SU-DHL-6 (cell line): ENCODE measurements around the gene DIS3L2.
"Not testable (repeated sequence)": the region's sequence is repeated elsewhere in the genome, so short reads cannot be mapped to it uniquely, and the experiment has no call there.

Experiments
- H2AFZ ChIP-seq: fragments of 200-600 bp; sonication (generic); 2 replicates; pipeline ENCODE4 v1.6.1; 2014; ENCODE audit warnings: low read depth, mild to moderate bottlenecking, moderate library complexity, mixed read lengths, antibody characterized with exemption, low read length; ENCODE audit not compliant: severe bottlenecking
- H3F3A ChIP-seq: fragments of 200-600 bp; shearing (Covaris generic); 2 replicates; pipeline ENCODE4 v1.6.0; 2016; ENCODE audit warnings: antibody characterized with exemption, mild to moderate bottlenecking; ENCODE audit not compliant: insufficient read depth
- H3K27ac ChIP-seq: fragments of 200-600 bp; sonication (generic); 2 replicates; pipeline ENCODE4 v1.5.1; 2016; ENCODE audit warnings: low read depth, mild to moderate bottlenecking, low read length, moderate library complexity, mixed read lengths
- H3K27me3 ChIP-seq: fragments of 200-600 bp; sonication (generic), shearing (Covaris generic); 2 replicates; pipeline ENCODE4 v1.6.0; 2014; ENCODE audit warnings: mild to moderate bottlenecking, low read length
- H3K36me3 ChIP-seq: fragments of 200-600 bp; sonication (generic); 2 replicates; pipeline ENCODE4 v1.6.1; 2014; ENCODE audit warnings: mild to moderate bottlenecking, low read length, mixed read lengths
- H3K4me2 ChIP-seq: fragments of 300-600, 200-600 bp; shearing (Covaris generic), sonication (generic); 2 replicates; pipeline ENCODE4 v1.6.0; 2014; ENCODE audit warnings: low read length, low read depth, mild to moderate bottlenecking; ENCODE audit not compliant: poor library complexity, severe bottlenecking
- H3K4me3 ChIP-seq: fragments of 200-600 bp; sonication (generic); 2 replicates; pipeline ENCODE4 v1.5.1; 2014; ENCODE audit warnings: antibody characterized with exemption, low read length, mild to moderate bottlenecking, mixed read lengths; ENCODE audit not compliant: insufficient read depth, poor library complexity, severe bottlenecking
- H3K79me2 ChIP-seq: fragments of 200-600 bp; sonication (generic); 2 replicates; pipeline ENCODE4 v1.6.1; 2014; ENCODE audit warnings: mild to moderate bottlenecking, low read length, moderate library complexity; ENCODE audit not compliant: insufficient read depth
- H3K9ac ChIP-seq: fragments of 200-600 bp; sonication (generic); 2 replicates; pipeline ENCODE4 v1.7.0; 2014; ENCODE audit warnings: mild to moderate bottlenecking, low read length
- H3K9me2 ChIP-seq: fragments of 200-600 bp; sonication (generic); replicated peaks from 2 replicates; pipeline ENCODE4 v1.6.1; 2014; ENCODE audit warnings: low read length; ENCODE audit not compliant: insufficient read depth
- H3K9me3 ChIP-seq: fragments of 200-600 bp; sonication (generic); 2 replicates; pipeline ENCODE4 v1.6.1; 2014; ENCODE audit warnings: low read length, mixed read lengths; ENCODE audit not compliant: insufficient read depth
- H4K20me1 ChIP-seq: fragments of 200-600 bp; sonication (generic); 2 replicates; pipeline ENCODE4 v1.6.1; 2014; ENCODE audit warnings: low read depth, mild to moderate bottlenecking, antibody characterized with exemption, low read length, moderate library complexity, mixed read lengths
- EZH2phosphoT487 ChIP-seq: fragments of 200-600 bp; sonication (generic), shearing (Covaris generic); conservative IDR thresholded peaks from 2 replicates; pipeline ENCODE4 v1.6.1; 2018; ENCODE audit warnings: mild to moderate bottlenecking, antibody characterized with exemption, low read length, moderate library complexity, mixed read lengths
- TF ChIP-seq, protein P1 (sequence below): fragments of 200-600 bp; sonication (generic); IDR thresholded peaks from one replicate; pipeline ENCODE4 v1.5.1; 2017; ENCODE audit warnings: antibody characterized with exemption, mild to moderate bottlenecking, low read length, moderate library complexity; ENCODE audit not compliant: insufficient read depth, poor library complexity, severe bottlenecking

DIS3L2 gene

DNA sequence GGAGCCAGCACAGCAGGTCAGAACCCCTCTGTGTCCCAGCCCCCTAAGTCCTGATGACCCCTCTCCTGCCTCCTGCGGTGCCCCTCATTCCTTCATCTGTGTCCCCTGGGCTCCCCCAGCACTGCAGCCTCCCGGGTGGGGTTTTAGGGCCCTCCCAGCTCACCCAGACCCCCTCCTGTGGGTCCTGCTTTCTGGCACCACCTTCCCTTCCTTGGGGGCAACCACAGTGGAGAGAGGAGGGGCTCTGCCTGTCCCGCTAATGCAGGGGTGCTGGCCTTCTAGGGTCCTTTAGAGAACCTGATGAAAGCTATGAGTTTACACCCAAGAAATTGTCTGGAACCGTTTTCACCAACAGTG is 374.3 kb downstream of the DIS3L2 start:
- Histone ChIP-seq H2AFZ (no peak overlapping the region), H3K27me3 (no peaks in the 10 kb centered on the region), H3K27ac (no peak overlapping the region), H3K9me3 (no peaks in the 10 kb centered on the region), H3K4me3 (no peak overlapping the region), H4K20me1 (no peaks in the 10 kb centered on the region), H3K9ac (no peak overlapping the region), H3F3A (no peaks in the 10 kb centered on the region), H3K79me2 (no peaks in the 10 kb centered on the region), H3K4me2 (no peak overlapping the region), H3K36me3 (no peaks in the 10 kb centered on the region), H3K9me2 (no peaks in the 10 kb centered on the region)
- no peak for TF ChIP-seq EZH2phosphoT487

DNA sequence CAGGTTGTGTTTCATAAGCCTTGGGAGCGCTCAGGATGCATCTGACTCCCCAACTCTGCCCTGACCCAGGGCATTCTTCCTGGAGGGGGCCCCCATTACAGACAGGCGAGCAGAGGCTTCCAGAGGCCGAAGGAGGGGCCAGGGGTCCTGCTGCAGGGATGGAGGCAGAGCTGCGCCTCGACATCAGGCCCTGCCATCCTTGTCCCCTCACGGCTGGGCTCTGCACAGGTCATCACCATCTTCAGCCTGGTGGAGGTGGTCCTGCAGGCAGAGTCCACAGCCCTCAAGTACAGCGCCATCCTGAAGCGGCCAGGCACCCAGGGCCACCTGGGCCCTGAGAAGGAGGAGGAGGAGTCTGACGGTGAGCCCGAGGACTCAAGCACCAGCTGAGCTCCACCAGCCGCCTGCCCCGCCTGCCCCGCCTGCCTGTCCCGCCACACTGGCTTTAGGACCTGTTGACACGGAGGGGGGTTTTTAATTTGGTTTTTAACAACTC is 374.8 kb downstream of the DIS3L2 start:
- no peaks in the 10 kb centered on the region for H3F3A ChIP-seq
- no peaks in the 10 kb centered on the region for H3K9me3 ChIP-seq
- no peak overlapping the region for H3K4me3 ChIP-seq
- no peaks in the 10 kb centered on the region for H3K36me3 ChIP-seq
- H2AFZ ChIP-seq = no peak overlapping the region
- H3K9ac ChIP-seq = no peak overlapping the region
- H3K4me2 ChIP-seq = no peak overlapping the region
- TF ChIP-seq EZH2phosphoT487 = no peak
- TF ChIP-seq, protein P1, sequence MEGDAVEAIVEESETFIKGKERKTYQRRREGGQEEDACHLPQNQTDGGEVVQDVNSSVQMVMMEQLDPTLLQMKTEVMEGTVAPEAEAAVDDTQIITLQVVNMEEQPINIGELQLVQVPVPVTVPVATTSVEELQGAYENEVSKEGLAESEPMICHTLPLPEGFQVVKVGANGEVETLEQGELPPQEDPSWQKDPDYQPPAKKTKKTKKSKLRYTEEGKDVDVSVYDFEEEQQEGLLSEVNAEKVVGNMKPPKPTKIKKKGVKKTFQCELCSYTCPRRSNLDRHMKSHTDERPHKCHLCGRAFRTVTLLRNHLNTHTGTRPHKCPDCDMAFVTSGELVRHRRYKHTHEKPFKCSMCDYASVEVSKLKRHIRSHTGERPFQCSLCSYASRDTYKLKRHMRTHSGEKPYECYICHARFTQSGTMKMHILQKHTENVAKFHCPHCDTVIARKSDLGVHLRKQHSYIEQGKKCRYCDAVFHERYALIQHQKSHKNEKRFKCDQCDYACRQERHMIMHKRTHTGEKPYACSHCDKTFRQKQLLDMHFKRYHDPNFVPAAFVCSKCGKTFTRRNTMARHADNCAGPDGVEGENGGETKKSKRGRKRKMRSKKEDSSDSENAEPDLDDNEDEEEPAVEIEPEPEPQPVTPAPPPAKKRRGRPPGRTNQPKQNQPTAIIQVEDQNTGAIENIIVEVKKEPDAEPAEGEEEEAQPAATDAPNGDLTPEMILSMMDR = no peak
- no peaks in the 10 kb centered on the region for H4K20me1 ChIP-seq
- no peaks in the 10 kb centered on the region for H3K27me3 ChIP-seq
- H3K27ac ChIP-seq = no peak overlapping the region
- no peaks in the 10 kb centered on the region for H3K9me2 ChIP-seq
- no peaks in the 10 kb centered on the region for H3K79me2 ChIP-seq

DNA sequence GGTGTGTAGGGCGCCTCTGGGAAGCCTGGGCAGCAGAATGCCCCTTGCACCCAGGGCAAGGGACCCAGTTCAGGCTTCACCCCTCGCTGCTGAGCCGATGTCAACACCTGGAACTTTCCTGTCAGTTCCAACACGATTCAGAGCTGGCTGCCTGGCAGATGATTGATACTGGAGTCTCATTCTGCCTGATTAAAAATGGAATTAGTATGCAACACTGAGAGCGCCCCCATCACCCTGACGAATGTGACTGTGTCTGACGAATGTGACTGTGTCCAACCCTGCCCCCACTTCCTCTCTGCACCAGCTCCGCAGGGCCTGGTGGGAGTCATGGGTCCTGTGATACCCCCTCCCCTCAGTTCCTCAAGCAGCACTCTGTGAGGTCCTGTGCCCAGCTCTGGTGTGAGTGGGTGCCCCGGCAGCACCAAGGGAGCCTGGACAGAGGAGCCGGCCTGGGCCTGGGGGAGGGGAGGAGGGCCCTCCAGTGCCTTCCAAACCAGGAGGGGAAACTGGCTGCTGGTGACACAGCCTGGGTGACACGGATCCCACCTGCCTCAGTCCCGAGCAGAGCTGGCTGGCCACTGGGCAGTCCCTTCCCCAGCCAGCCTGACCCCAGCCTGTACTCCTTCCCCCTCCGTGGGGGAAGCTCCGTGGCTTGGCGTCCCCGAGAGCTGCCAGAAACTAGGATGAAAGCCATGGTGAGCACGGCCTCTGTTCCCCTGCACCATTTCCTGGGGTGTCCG is 375.6 kb downstream of the DIS3L2 start:
- no peaks in the 10 kb centered on the region for H3K36me3 ChIP-seq
- no peak overlapping the region for H3K9ac ChIP-seq
- H3K27me3 ChIP-seq = no peaks in the 10 kb centered on the region
- H3K4me3 ChIP-seq = no peak overlapping the region
- H3K9me2 ChIP-seq = no peaks in the 10 kb centered on the region
- no peak overlapping the region for H3K27ac ChIP-seq
- TF ChIP-seq, protein P1 = no peak
- no peak for TF ChIP-seq EZH2phosphoT487
- no peaks in the 10 kb centered on the region for H3K9me3 ChIP-seq
- H4K20me1 ChIP-seq = no peaks in the 10 kb centered on the region
- no peak overlapping the region for H2AFZ ChIP-seq
- H3K4me2 ChIP-seq = no peak overlapping the region
- H3K79me2 ChIP-seq = no peaks in the 10 kb centered on the region
- no peaks in the 10 kb centered on the region for H3F3A ChIP-seq

DNA sequence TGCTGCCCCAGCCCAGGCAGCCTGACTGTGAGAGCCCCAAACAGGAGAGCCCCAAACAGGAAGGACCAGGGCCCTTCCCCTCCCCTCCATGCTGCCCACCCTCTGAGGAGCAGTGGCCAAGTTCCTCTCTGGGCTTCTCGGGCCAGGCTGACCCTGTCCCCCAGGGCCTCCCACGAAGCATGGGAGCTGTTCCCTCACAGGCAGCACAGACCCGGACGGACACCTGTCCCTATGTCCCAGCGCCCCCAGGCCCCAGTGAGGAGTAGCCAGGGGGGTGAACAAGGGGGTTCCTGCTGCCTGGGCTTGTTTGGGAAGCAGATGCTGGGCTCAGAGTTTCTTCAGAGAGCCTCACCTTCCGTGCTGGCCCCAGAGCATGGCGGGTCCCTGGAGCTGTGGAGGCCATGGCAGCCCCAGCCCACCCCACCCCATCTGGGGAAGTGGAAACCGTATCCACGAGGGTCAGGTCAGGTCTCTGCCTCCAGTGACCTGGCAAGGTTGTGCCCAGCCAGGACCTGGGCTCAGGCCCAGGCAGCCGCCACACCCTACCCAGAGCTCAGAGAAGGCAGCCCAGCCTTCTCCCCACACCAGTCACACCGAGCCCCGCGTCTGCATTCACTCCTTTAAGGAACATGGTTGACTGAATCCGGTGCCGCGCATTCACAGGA is 376.7 kb downstream of the DIS3L2 start:
- not testable (repeated sequence) for H3K27ac ChIP-seq, H3K79me2 ChIP-seq, H3F3A ChIP-seq, H3K27me3 ChIP-seq, H3K9me2 ChIP-seq, H4K20me1 ChIP-seq, H3K9me3 ChIP-seq, H3K36me3 ChIP-seq, H3K4me2 ChIP-seq, H3K9ac ChIP-seq, H3K4me3 ChIP-seq, H2AFZ ChIP-seq
